ENCODE results near the gene ATXN1.

DNA sequence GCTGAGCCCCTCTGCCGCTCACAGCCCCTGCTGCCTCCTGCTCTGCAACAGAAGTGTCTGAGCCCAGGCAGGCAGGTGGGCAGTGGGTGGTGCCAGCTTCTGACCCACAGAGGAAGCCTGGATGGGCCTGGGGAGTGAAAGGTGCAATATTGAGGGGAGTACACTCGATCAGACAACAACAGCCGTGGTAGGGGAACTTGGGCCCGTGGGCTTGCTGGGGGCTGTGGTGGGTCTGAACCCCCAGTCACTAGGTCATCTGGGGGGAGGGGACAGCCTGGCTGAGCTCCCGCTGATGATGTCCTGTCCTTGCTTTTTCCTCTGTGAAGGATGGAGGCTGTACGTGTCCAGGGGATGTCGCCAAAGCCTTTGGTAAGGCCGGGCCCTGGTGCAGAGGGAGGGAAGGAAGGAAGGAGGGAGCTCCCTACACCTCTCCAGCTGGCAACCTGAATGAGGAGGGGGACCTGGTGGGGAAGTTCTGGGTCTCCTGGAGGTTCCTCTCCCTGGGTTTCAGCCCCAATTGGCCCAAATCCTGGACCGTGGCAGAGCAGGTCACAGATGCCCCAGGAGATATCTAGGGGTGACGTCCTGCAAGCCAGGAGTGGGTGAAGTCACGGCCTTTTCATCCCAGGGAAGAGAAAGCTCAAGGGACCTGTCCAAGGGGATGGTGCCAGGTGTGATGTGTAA is 475.7 kb downstream of the ATXN1 start:
- TF ChIP-seq SP1 (IDR thresholded peaks at IDR 0.05) (no peak), FOXM1 (IDR thresholded peaks at IDR 0.05; ENCODE audit: borderline replicate concordance) (no peak), SUZ12 (IDR thresholded peaks at IDR 0.05) (no peak), ARNT (IDR thresholded peaks at IDR 0.05) (no peak), ZNF384 (IDR thresholded peaks at IDR 0.05) (no peak), FOXA1 (IDR thresholded peaks at IDR 0.05) (no peak), HDGF (IDR thresholded peaks at IDR 0.05; ENCODE audit: borderline replicate concordance) (no peak), CTBP1 (IDR thresholded peaks at IDR 0.05; ENCODE audit: borderline replicate concordance) (no peak), LEF1 (IDR thresholded peaks at IDR 0.05; ENCODE audit: borderline replicate concordance) (no peak), L3MBTL2 (conservative IDR thresholded peaks at IDR 0.05) (no peak), BHLHE40 (IDR thresholded peaks at IDR 0.05; ENCODE audit: borderline replicate concordance) (no peak)
- TF ChIP-seq, protein P1, sequence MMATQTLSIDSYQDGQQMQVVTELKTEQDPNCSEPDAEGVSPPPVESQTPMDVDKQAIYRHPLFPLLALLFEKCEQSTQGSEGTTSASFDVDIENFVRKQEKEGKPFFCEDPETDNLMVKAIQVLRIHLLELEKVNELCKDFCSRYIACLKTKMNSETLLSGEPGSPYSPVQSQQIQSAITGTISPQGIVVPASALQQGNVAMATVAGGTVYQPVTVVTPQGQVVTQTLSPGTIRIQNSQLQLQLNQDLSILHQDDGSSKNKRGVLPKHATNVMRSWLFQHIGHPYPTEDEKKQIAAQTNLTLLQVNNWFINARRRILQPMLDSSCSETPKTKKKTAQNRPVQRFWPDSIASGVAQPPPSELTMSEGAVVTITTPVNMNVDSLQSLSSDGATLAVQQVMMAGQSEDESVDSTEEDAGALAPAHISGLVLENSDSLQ (IDR thresholded peaks at IDR 0.05) = no peak

Measured in HEK293T (cell line).